H1 (cell line): Measurements from ENCODE around the gene PALM. TPM values are rescaled to one million over a fixed set of nuclear protein-coding genes. Genes with fewer than 3 reads are reported as not detected.

Source experiments
- CTCF ChIA-PET: fragments of 300-600 bp; sonication (Branson Sonifier 250); formaldehyde crosslinking; loops from one replicate; lab custom pipeline; 2021; ENCODE audit not compliant: partially characterized antibody; lab: Charles Lee
- POLR2A ChIA-PET: fragments of 300-600 bp; sonication (Branson Sonifier 250); formaldehyde crosslinking; loops from one replicate; lab custom pipeline; 2021; ENCODE audit warnings: inconsistent platforms; ENCODE audit not compliant: partially characterized antibody; lab: Charles Lee
- DNase-seq, 2 experiments: peaks; one replicate each; pipeline versions ENCODE4 v3.0.0 to v3.0.0-alpha.2; 2010 to 2022; ENCODE audit warnings: low spot score in 2 of 2, low read depth in 1 of 2, mixed read lengths in 1 of 2
- FAIRE-seq: peaks from 2 replicates; lab custom pipeline; 2011; peaks lifted over from hg19 to GRCh38; lab: Jason Lieb, UNC
- H2AFZ ChIP-seq: 2 replicates; pipeline ENCODE4 v1.8.1; 2012; ENCODE audit warnings: low read length, inconsistent platforms
- H2AK5ac ChIP-seq: 2 replicates; pipeline ENCODE4 v1.6.1; 2013; ENCODE audit warnings: low read depth, low read length
- H2BK120ac ChIP-seq: replicated peaks from 2 replicates; pipeline ENCODE3; 2013; ENCODE audit warnings: low read depth, low read length, inconsistent platforms
- H2BK12ac ChIP-seq: 2 replicates; pipeline ENCODE4 v1.6.1; 2013; ENCODE audit warnings: low read depth, low read length
- H2BK15ac ChIP-seq: 2 replicates; pipeline ENCODE4 v1.6.1; 2013; ENCODE audit warnings: low read length
- H2BK20ac ChIP-seq: 2 replicates; pipeline ENCODE4 v1.6.1; 2013; ENCODE audit warnings: low read length
- H2BK5ac ChIP-seq: 2 replicates; pipeline ENCODE4 v1.6.1; 2013; ENCODE audit warnings: low read depth, low read length
- H3K14ac ChIP-seq: 2 replicates; pipeline ENCODE4 v1.6.1; 2013; ENCODE audit warnings: inconsistent platforms; ENCODE audit not compliant: insufficient read length
- H3K18ac ChIP-seq: 2 replicates; pipeline ENCODE4 v1.6.1; 2013; ENCODE audit warnings: low read length; ENCODE audit errors: extremely low read depth
- H3K23ac ChIP-seq: 2 replicates; pipeline ENCODE4 v1.6.1; 2013; ENCODE audit warnings: inconsistent platforms; ENCODE audit not compliant: insufficient read length
- H3K23me2 ChIP-seq: 2 replicates; pipeline ENCODE4 v1.6.1; 2013; ENCODE audit warnings: low read depth, low read length
- H3K27ac ChIP-seq: 2 replicates; pipeline ENCODE4 v1.6.1; 2011; ENCODE audit warnings: low read depth, low read length, inconsistent platforms
- H3K27me3 ChIP-seq, 4 experiments: replicated peaks in 1 of 4; 1 replicate in 1 of 4; 2 replicates in 3 of 4; pipeline versions ENCODE4 v1.6.1 to v1.8.1; 2011 to 2013; ENCODE audit warnings: low read length in 3 of 4, mild to moderate bottlenecking in 3 of 4, inconsistent platforms in 2 of 4, mixed read lengths in 2 of 4, moderate library complexity in 1 of 4; ENCODE audit not compliant: control insufficient read depth in 3 of 4, insufficient read depth in 3 of 4; ENCODE audit errors: extremely low read depth in 1 of 4
- H3K36me3 ChIP-seq, 4 experiments: 2 replicates each; pipeline versions ENCODE4 v1.6.1 to v1.8.1; 2011 to 2013; ENCODE audit warnings: mild to moderate bottlenecking in 4 of 4, low read length in 3 of 4, moderate library complexity in 2 of 4, control low read depth in 1 of 4, inconsistent platforms in 1 of 4; ENCODE audit not compliant: insufficient read depth in 4 of 4, control insufficient read depth in 2 of 4
- H3K4ac ChIP-seq: replicated peaks from 2 replicates; pipeline ENCODE3; 2013; ENCODE audit warnings: low read length, low read depth, mixed read lengths, inconsistent platforms; ENCODE audit not compliant: insufficient read length
- H3K4me1 ChIP-seq, 4 experiments: replicated peaks in 1 of 4; 1 replicate in 1 of 4; 2 replicates in 3 of 4; pipeline versions ENCODE4 v1.6.1 to v1.8.1; 2011 to 2013; ENCODE audit warnings: low read length in 3 of 4, inconsistent platforms in 2 of 4, mixed read lengths in 1 of 4; ENCODE audit not compliant: insufficient read depth in 4 of 4, control insufficient read depth in 3 of 4
- H3K4me2 ChIP-seq, 2 experiments: 2 replicates each; pipeline versions ENCODE4 v1.6.1 to v1.8.1; 2011 to 2013; ENCODE audit warnings: low read depth in 2 of 2, low read length in 2 of 2, control low read depth in 1 of 2, inconsistent platforms in 1 of 2, mild to moderate bottlenecking in 1 of 2; ENCODE audit not compliant: insufficient read depth in 1 of 2
- H3K4me3 ChIP-seq, 4 experiments: fragments of 200-600, 300-600 bp in 1 of 4; sonication (generic), shearing (Covaris generic), sonication (Bioruptor Twin) in 1 of 4; 2 replicates each; pipeline versions ENCODE4 v1.5.1 to v1.8.1; 2011 to 2016; ENCODE audit warnings: low read length in 4 of 4, low read depth in 3 of 4, control low read depth in 2 of 4, inconsistent platforms in 2 of 4, mild to moderate bottlenecking in 2 of 4, mixed read lengths in 1 of 4, moderate library complexity in 1 of 4; ENCODE audit not compliant: insufficient read depth in 2 of 4; ENCODE audit errors: extremely low read depth in 1 of 4
- H3K56ac ChIP-seq: replicated peaks from 2 replicates; pipeline ENCODE3; 2013; ENCODE audit warnings: low read depth, mild to moderate bottlenecking, mixed read lengths, low read length, inconsistent platforms; ENCODE audit not compliant: insufficient read length
- H3K79me1 ChIP-seq: 2 replicates; pipeline ENCODE4 v1.6.1; 2013; ENCODE audit warnings: low read depth, low read length, control low read depth
- H3K79me2 ChIP-seq, 2 experiments: 2 replicates each; pipeline versions ENCODE4 v1.6.1 to v1.8.1; 2012 to 2013; ENCODE audit warnings: low read length in 2 of 2, mild to moderate bottlenecking in 2 of 2, inconsistent platforms in 1 of 2; ENCODE audit not compliant: insufficient read depth in 2 of 2, control insufficient read depth in 1 of 2
- H3K9ac ChIP-seq, 4 experiments: replicated peaks in 1 of 4; 1 replicate in 1 of 4; 2 replicates in 3 of 4; pipeline versions ENCODE4 v1.6.1 to v1.8.1; 2011 to 2013; ENCODE audit warnings: low read depth in 3 of 4, low read length in 3 of 4, control low read depth in 2 of 4, mild to moderate bottlenecking in 2 of 4, moderate library complexity in 2 of 4, inconsistent platforms in 1 of 4; ENCODE audit errors: extremely low read depth in 1 of 4
- H3K9me3 ChIP-seq, 2 experiments: 2 replicates each; pipeline versions ENCODE4 v1.6.1 to v1.8.1; 2012 to 2013; ENCODE audit warnings: mild to moderate bottlenecking in 2 of 2, moderate library complexity in 2 of 2, control low read depth in 1 of 2, inconsistent platforms in 1 of 2, low read depth in 1 of 2, low read length in 1 of 2, mixed read lengths in 1 of 2; ENCODE audit not compliant: insufficient read depth in 2 of 2
- H4K20me1 ChIP-seq, 2 experiments: replicated peaks in 1 of 2; 2 replicates each; pipeline versions ENCODE3 to v1.8.1; 2011 to 2013; ENCODE audit warnings: inconsistent platforms in 2 of 2, low read length in 2 of 2, mild to moderate bottlenecking in 1 of 2; ENCODE audit not compliant: insufficient read depth in 2 of 2, control insufficient read depth in 1 of 2
- H4K5ac ChIP-seq: 2 replicates; pipeline ENCODE4 v1.6.1; 2013; ENCODE audit warnings: low read length, low read depth, mixed read lengths, inconsistent platforms; ENCODE audit not compliant: insufficient read length
- H4K8ac ChIP-seq: 2 replicates; pipeline ENCODE4 v1.8.0; 2013; ENCODE audit warnings: mild to moderate bottlenecking, moderate library complexity, low read length, inconsistent platforms; ENCODE audit not compliant: insufficient read depth; ENCODE audit errors: extremely low read depth
- H4K91ac ChIP-seq: replicated peaks from 2 replicates; pipeline ENCODE3; 2013; ENCODE audit warnings: low read length, mixed read lengths, inconsistent platforms; ENCODE audit not compliant: insufficient read length
- CHD2 ChIP-seq: IDR thresholded peaks from 2 replicates; pipeline ENCODE4 v1.6.1; 2012; ENCODE audit warnings: low read length, improper control_type of control experiment
- E2F6 ChIP-seq: IDR thresholded peaks from 2 replicates; pipeline ENCODE4 v1.6.1; 2012; ENCODE audit warnings: inconsistent platforms
- HDAC2 ChIP-seq, 2 experiments: fragments of 300-600 bp in 1 of 2; sonication (generic) in 1 of 2; IDR thresholded peaks; 2 replicates each; pipeline ENCODE4 v1.6.1; 2011 to 2012; ENCODE audit warnings: low read depth in 2 of 2, low read length in 2 of 2, mild to moderate bottlenecking in 2 of 2, moderate library complexity in 2 of 2, borderline replicate concordance in 1 of 2, inconsistent platforms in 1 of 2
- HDAC6 ChIP-seq: IDR thresholded peaks from one replicate; pipeline ENCODE4 v1.7.1; 2012; ENCODE audit warnings: low read depth, mild to moderate bottlenecking, inconsistent platforms, low read length, moderate library complexity
- RXRA ChIP-seq: IDR thresholded peaks from 2 replicates; pipeline ENCODE4 v1.6.1; 2011; ENCODE audit warnings: low read depth, mild to moderate bottlenecking, low read length, moderate library complexity; ENCODE audit not compliant: insufficient read depth
- TAF7 ChIP-seq: optimal IDR thresholded peaks from 2 replicates; pipeline ENCODE3; 2011; ENCODE audit warnings: low read depth, mild to moderate bottlenecking, inconsistent platforms, low read length, moderate library complexity, borderline replicate concordance
- ZNF274 ChIP-seq: IDR thresholded peaks from 2 replicates; pipeline ENCODE4 v1.7.0; 2012; ENCODE audit warnings: low read length, borderline replicate concordance; ENCODE audit errors: extremely low read depth
- WGBS, 2 experiments: shearing (Covaris generic) in 1 of 2; methylation state at CpG; one replicate each; pipeline versions ENCODE4 v1.1.6 to v1.1.7; 2013 to 2015; ENCODE audit warnings: low lambda C conversion rate in 2 of 2, mixed read lengths in 2 of 2, inconsistent platforms in 1 of 2, low coverage in 1 of 2, missing lambda C conversion rate in 1 of 2; ENCODE audit not compliant: insufficient replicate concordance in 2 of 2, insufficient coverage in 1 of 2, insufficient read length in 1 of 2; ENCODE audit errors: extremely low coverage in 1 of 2, missing lambda C conversion rate in 1 of 2; 5-methylcytosine and 5-hydroxymethylcytosine counted together
- polyA plus RNA-seq, 7 experiments: library from polyadenylated mRNA; depleted of rRNA in 3 of 7; stranded (reverse) in 5 of 7; unstranded in 2 of 7; fragments of >200 nt in 5 of 7; fragments of 200-250 nt in 2 of 7; gene quantifications; 1 replicate in 5 of 7; 2 replicates in 1 of 7; 4 replicates in 1 of 7; pipeline versions ENCODE4 v1.2.1 to v1.2.3, GENCODE V29; 2011 to 2013; ENCODE audit warnings: missing spikeins in 2 of 7, mixed read lengths in 2 of 7
- total RNA-seq: library from RNA; stranded (reverse); fragmentation: NEBNext Ultra II Directional; extraction: Animal tissue kit (Norgen Biotek cat#: 25700); gene quantifications from 2 replicates; pipeline ENCODE4 v1.2.1, GENCODE V29; 2021

The PALM gene
- total and polyA plus RNA-seq, 2 of the 8 experiments (the other 6 are each of a cell fraction or from before 2014, with no cell fraction given) = 5.7 to 16.5 TPM

GRCh38 chr19:732148-733069 is 23.7 kb downstream of the PALM start:
- CTCF ChIA-PET = interaction anchor here (0.8 to 3.5 kb wide), 10 partner anchors 9 to 148 kb away, joined by 3 to 17 read pairs (median 5); partner anchors contain the start of gene RNF126
- WGBS, 2 experiments = 87% methylated on average over 24 of the region's 24 CpGs; no CpG with 5 or more reads in 1 of the 2 experiments
- no peak overlapping the region for H2BK20ac ChIP-seq
- TF ChIP-seq E2F6 (no peak), HDAC2 (IDR thresholded peaks at IDR 0.05; ENCODE audit: borderline replicate concordance in 1 of 2, low read depth in 2 of 2, low read length in 2 of 2) (no peak), ZNF274 (no peak), HDAC6 (no peak), CHD2 (no peak), RXRA (no peak), TAF7 (no peak)

More at GRCh38 chr19:732148-733069, 23.7 kb downstream of the PALM start:
- no peak overlapping the region for H3K56ac ChIP-seq
- H3K27me3 ChIP-seq = no peaks in the 10 kb centered on the region
- no peaks in the 10 kb centered on the region for H3K23me2 ChIP-seq
- no peak overlapping the region for H3K4ac ChIP-seq
- no peak overlapping the region for H3K14ac ChIP-seq
- H4K8ac ChIP-seq = 0 out of 2 replicates have a peak overlapping the region, but pooled peaks have one; percentile 14
- no peak overlapping the region for H2BK12ac ChIP-seq
- no peak overlapping the region for H2BK5ac ChIP-seq
- peaks cover 0 to 9% of the 10 kb centered on the region in 2 experiments for H4K20me1 ChIP-seq
- no peak overlapping the region for H3K4me3 ChIP-seq
- no peaks in the 10 kb centered on the region for H3K9me3 ChIP-seq
- H4K91ac ChIP-seq = no peak overlapping the region
- no peak overlapping the region for H2BK15ac ChIP-seq
- no peak overlapping the region for H3K4me2 ChIP-seq
- H2BK120ac ChIP-seq = no peak overlapping the region
- no peak overlapping the region for H2AK5ac ChIP-seq
- H3K79me2 ChIP-seq = no peaks in the 10 kb centered on the region
- POLR2A ChIA-PET = no interaction called here
- DNase-seq = no peak
- no peak overlapping the region for H3K27ac ChIP-seq
- no peak for FAIRE-seq
- H3K36me3 ChIP-seq = no peaks in the 10 kb centered on the region
- no peak overlapping the region for H3K18ac ChIP-seq
- no peak overlapping the region for H3K9ac ChIP-seq
- H2AFZ ChIP-seq = no peak overlapping the region
- no peak overlapping the region for H3K23ac ChIP-seq
- no peaks in the 10 kb centered on the region for H3K4me1 ChIP-seq
- H4K5ac ChIP-seq = no peak overlapping the region
- no peaks in the 10 kb centered on the region; the same call in 1 of the 2 replicates for H3K79me1 ChIP-seq
